Measurements from ENCODE around the gene DLEC1.

The DLEC1 gene

GRCh38 chr3:37995652-37996641 lies 43.1 kb upstream of the DLEC1 start (continued):
- TF ChIP-seq, protein P1, sequence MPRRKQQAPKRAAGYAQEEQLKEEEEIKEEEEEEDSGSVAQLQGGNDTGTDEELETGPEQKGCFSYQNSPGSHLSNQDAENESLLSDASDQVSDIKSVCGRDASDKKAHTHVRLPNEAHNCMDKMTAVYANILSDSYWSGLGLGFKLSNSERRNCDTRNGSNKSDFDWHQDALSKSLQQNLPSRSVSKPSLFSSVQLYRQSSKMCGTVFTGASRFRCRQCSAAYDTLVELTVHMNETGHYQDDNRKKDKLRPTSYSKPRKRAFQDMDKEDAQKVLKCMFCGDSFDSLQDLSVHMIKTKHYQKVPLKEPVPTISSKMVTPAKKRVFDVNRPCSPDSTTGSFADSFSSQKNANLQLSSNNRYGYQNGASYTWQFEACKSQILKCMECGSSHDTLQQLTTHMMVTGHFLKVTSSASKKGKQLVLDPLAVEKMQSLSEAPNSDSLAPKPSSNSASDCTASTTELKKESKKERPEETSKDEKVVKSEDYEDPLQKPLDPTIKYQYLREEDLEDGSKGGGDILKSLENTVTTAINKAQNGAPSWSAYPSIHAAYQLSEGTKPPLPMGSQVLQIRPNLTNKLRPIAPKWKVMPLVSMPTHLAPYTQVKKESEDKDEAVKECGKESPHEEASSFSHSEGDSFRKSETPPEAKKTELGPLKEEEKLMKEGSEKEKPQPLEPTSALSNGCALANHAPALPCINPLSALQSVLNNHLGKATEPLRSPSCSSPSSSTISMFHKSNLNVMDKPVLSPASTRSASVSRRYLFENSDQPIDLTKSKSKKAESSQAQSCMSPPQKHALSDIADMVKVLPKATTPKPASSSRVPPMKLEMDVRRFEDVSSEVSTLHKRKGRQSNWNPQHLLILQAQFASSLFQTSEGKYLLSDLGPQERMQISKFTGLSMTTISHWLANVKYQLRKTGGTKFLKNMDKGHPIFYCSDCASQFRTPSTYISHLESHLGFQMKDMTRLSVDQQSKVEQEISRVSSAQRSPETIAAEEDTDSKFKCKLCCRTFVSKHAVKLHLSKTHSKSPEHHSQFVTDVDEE (CRISPR knock-in tag; IDR thresholded peaks at IDR 0.05): no peak
- TF ChIP-seq SNAI2 (CRISPR knock-in tag; IDR thresholded peaks at IDR 0.05): no peak
- TF ChIP-seq GLIS3 (CRISPR knock-in tag; IDR thresholded peaks at IDR 0.05): no peak
- no peak for TF ChIP-seq ISL1 (CRISPR knock-in tag; IDR thresholded peaks at IDR 0.05)
- no peak for TF ChIP-seq ZFP30 (CRISPR knock-in tag; IDR thresholded peaks at IDR 0.05)

GRCh38 chr3:37996785-37997301 lies 42.2 kb upstream of the DLEC1 start:
- peak; percentile 60 for ATAC-seq
- TF ChIP-seq ISL1 (CRISPR knock-in tag; IDR thresholded peaks at IDR 0.05) (no peak), ZNF565 (CRISPR knock-in tag; conservative IDR thresholded peaks at IDR 0.05; ENCODE audit: low read depth) (no peak), PPARA (CRISPR knock-in tag; IDR thresholded peaks at IDR 0.05; ENCODE audit: borderline replicate concordance) (no peak), ZFP30 (CRISPR knock-in tag; IDR thresholded peaks at IDR 0.05) (no peak), TCF4 (CRISPR knock-in tag; IDR thresholded peaks at IDR 0.05; ENCODE audit: borderline replicate concordance) (no peak), ZC3H10 (CRISPR knock-in tag; IDR thresholded peaks at IDR 0.05) (no peak), ZNF70 (CRISPR knock-in tag; IDR thresholded peaks at IDR 0.05) (no peak), GLIS3 (CRISPR knock-in tag; IDR thresholded peaks at IDR 0.05) (no peak), CSDC2 (CRISPR knock-in tag; IDR thresholded peaks at IDR 0.05) (no peak), SNAI2 (CRISPR knock-in tag; IDR thresholded peaks at IDR 0.05) (no peak), OSR1 (CRISPR knock-in tag; IDR thresholded peaks at IDR 0.05) (no peak), RARB (CRISPR knock-in tag; IDR thresholded peaks at IDR 0.05) (no peak), POU6F1 (CRISPR knock-in tag; IDR thresholded peaks at IDR 0.05; ENCODE audit: borderline replicate concordance, low read depth) (no peak), PATZ1 (CRISPR knock-in tag; IDR thresholded peaks at IDR 0.05; ENCODE audit: borderline replicate concordance) (no peak), BACH2 (CRISPR knock-in tag; IDR thresholded peaks at IDR 0.05; ENCODE audit: borderline replicate concordance) (no peak)

DNA sequence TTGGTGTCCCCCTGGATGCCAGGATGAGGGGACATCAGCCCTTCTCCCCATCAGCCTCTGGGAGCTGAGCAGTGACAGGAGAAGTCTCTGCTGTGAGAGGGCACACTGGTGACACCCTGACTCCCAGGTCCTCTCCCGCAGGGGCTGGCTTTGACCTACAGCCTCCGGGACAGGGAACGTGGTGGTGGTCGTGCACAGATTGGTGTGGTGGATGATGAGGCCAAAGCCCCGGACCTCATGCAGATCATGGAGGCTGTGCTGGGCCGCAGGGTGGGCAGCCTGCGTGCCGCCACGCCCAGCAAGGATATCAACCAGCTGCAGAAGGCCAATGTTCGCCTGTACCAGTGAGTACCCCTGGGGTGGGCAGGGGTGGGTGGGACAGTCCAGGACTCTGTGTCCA lies 41.7 kb upstream of the DLEC1 start:
- no peak for ATAC-seq
- TF ChIP-seq ZC3H10 (CRISPR knock-in tag; IDR thresholded peaks at IDR 0.05): no peak
- TF ChIP-seq OSR1 (CRISPR knock-in tag; IDR thresholded peaks at IDR 0.05): no peak
- TF ChIP-seq GLIS3 (CRISPR knock-in tag; IDR thresholded peaks at IDR 0.05): no peak
- TF ChIP-seq ZNF565 (CRISPR knock-in tag; conservative IDR thresholded peaks at IDR 0.05; ENCODE audit: low read depth): no peak
- TF ChIP-seq ZNF70 (CRISPR knock-in tag; IDR thresholded peaks at IDR 0.05): no peak
- no peak for TF ChIP-seq ISL1 (CRISPR knock-in tag; IDR thresholded peaks at IDR 0.05)
- TF ChIP-seq, protein P2, sequence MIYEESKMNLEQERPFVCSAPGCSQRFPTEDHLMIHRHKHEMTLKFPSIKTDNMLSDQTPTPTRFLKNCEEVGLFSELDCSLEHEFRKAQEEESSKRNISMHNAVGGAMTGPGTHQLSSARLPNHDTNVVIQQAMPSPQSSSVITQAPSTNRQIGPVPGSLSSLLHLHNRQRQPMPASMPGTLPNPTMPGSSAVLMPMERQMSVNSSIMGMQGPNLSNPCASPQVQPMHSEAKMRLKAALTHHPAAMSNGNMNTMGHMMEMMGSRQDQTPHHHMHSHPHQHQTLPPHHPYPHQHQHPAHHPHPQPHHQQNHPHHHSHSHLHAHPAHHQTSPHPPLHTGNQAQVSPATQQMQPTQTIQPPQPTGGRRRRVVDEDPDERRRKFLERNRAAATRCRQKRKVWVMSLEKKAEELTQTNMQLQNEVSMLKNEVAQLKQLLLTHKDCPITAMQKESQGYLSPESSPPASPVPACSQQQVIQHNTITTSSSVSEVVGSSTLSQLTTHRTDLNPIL (CRISPR knock-in tag; IDR thresholded peaks at IDR 0.05; ENCODE audit: low read depth): no peak
- TF ChIP-seq PATZ1 (CRISPR knock-in tag; IDR thresholded peaks at IDR 0.05; ENCODE audit: borderline replicate concordance): no peak
- TF ChIP-seq PPARA (CRISPR knock-in tag; IDR thresholded peaks at IDR 0.05; ENCODE audit: borderline replicate concordance): no peak
- TF ChIP-seq CSRNP3 (CRISPR knock-in tag; IDR thresholded peaks at IDR 0.05): no peak
- TF ChIP-seq CSDC2 (CRISPR knock-in tag; IDR thresholded peaks at IDR 0.05): no peak

Measured in SK-N-SH treated with all-trans-retinoic acid at 6 μM for 48 hours (cell line).